Stimulated activated CD8-positive, alpha-beta memory T cell treated with anti-CD3 and anti-CD28 coated beads, Interleukin-12 subunit alpha, Interleukin-12 subunit beta, amount 100 ng/mL, for 4 hours (primary cell): ENCODE data around the gene HK3.
A peak's percentile ranks its signal among the peaks of the same experiment; 100 is the strongest.

Experiments
- DNase-seq: peaks from one replicate; pipeline ENCODE4 v3.0.0-alpha.2; 2020; ENCODE audit warnings: low read depth

HK3 gene

DNA sequence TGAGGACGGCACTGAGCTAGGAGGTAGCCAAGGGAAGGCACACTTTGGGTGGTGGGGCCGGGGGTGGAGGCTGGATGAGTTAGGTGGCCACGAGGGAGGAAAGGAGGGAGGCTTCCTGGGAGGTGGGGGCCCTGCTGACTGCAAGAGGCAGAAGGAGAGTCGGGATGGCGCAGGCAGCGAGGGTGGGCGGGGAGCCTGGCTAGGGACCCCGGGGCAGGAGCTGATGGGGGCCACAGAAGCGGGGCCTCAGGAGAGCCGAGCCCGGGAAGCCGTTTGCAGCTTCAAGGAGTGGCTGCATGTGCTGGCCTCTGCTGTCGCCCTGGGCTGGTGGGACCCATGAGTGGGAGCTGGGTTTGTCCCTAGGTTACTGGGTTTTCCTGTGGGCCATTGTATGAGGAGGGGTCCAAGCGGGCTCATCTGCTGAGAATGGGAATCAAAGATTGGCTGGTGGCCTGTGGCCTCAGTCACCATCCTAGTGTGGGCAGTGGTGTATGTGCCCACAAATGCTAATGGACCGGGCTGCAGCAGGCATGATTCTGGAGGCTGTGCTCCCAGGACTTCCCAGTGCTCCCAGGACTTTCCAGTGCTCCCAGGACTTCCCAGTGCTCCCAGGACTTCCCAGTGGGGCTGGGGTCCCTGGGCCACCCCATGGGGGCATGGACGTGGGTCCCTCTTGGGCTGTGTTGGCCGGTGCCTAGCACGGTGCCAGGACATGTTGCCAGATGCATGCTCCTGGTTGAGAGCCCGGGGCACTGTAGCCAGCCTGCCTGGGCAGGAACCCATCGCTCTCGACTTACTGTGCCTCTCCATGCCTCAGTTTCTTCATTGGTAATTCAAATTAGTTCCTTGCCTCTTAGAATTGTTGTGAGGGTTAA, 48.5 kb downstream of the HK3 start:
- DNase-seq: no peak

DNA sequence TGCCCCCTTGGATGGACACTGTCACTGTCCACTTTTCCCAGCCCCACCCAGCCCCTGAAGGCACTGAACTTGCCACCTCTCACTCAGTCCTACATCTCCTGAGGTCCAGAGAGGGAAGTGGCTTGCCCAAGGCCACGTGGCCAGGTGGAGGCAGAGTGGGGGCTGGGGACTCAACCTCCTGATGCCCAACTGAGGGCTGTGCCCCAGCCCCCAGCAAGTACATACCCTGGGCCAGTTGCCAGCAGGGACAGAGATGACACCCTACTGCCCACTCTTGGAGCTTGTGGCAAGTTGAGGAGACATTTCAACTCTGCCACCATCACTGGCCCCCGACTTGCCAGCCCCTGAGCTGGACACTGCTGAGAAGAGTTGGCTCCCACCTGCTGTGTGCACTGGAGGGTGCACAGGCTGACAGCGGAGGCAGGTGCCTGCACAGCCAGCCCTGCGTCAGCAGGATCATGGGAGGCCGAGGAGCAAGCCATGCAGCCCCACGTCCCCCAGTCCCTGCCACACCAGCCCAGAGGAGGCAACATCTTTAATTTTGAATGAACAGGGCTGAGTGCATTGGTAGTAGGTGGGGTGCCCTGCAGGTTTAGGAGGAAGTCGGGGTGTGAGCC, 49.4 kb downstream of the HK3 start:
- DNase-seq: no peak

DNA sequence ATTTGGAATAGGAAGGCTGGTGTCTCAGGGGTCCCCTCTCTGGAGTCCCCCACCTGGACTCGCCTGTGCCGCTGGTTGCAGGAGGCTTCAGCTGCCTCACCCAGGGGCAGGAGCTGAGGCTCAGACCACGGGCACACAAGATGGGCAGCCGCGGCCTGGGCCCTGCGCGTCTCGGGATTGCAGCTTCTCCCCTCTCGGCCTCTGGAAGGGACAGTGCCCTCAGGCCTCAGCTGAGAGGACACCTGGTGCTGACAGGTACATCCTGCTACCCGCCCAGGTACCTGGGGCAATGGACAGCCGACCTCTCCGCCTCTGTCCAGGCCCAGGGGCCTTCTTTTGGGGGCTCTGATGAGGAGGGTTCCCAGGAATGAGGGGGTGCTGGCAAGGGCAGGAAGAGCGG, 50.5 kb downstream of the HK3 start:
- DNase-seq: no peak

DNA sequence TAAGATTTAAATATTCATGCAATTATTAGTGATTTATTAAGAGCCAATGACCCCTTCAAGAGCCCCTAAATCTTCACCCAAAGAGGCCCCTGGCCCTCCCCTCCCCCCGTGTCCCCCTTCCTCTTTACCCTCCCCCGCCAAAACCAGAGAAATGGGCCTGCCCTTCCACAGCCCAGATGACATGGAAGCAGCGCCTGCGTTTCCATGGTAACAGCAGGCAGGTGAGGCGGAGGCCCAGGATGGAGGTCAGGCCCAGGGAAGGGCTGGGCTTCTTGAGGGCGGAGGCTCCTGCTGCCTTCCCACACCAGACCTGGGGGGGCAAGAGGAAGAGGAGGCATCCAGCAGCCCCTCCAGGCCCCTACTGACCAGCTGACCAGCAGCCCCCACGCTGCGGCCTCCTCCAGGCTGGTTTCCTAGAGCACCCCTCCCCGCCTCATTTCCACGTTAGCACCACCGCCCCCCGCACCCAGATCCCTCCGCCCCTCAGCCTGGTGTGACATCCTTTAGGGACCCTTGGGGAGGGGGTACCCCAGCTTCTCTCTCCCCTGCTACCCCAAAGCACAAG, 51.3 kb downstream of the HK3 start:
- DNase-seq: no peak

DNA sequence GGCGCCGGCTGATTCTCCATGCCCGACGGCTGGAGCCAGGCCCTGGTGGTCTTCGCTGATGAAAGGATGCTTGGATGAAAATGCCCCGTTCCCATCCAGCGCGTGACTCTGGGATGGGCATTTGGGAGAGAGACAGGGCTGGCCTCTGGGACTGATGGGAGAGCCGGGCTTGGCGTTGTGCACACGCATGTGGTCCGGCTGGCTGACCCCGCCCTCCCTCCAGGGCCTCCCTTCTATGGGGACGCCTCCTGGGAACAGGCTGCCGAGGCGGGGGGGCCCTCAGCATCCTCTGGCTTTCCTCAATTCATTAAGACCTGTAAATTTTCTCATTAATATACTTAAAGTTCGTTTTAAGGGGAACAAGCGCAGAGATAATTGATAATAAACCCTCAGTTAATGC, 52.0 kb downstream of the HK3 start:
- DNase-seq: no peak

DNA sequence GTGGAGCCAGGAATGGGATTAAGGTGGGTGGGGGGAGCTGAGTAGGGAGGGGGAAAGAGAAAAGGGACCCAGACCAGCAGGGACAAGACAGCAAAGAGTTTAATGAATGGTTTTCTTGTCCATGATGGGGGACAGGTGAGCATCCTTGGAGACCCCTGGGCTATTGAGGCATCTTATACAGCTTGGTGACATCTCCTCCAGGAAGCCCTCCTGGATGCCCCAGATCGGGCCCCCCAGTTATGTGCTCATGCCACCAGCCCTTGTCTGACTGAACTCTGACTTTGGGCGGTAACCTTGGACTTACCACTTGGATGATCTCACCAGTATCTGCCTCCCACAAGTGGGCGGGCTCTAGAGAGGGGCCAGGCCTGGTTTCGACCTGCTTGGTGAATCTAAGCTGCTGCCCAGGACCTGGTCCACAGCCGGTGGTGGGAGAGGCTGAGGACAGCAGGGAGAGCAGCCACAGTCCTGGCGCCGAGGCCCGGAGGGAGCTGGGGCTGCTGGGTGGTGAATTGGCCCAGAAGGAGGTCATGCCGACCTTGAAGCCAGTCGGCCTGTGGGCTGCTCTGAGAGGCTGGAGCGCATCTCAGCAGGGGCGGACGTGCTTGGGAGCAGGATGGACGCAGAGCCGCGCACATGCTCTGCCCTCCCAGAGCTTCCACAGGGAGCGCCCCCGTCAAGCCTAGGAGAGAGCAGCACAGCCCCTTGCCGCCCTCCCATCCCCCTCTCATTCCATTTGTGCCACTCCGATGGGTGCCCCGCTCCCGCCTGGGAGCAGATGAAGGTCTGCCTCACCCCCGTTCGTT, 52.6 kb downstream of the HK3 start:
- DNase-seq: no peak

DNA sequence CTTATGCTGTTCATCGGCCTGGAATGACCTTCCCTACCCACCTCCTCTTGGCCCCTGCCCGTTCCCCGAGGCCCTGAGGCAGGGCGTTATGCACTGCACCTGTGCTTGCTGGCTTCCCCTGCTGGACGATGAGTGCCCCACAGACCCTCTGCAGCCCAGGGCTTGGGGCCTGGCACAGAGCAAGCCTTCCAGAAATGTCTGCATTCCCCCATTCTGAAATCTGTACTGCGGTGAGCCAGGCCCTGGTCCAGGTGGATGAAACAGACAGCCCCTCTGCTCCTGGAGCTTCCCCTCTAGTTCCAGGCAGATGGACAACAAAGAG, 53.8 kb downstream of the HK3 start:
- DNase-seq: no peak

DNA sequence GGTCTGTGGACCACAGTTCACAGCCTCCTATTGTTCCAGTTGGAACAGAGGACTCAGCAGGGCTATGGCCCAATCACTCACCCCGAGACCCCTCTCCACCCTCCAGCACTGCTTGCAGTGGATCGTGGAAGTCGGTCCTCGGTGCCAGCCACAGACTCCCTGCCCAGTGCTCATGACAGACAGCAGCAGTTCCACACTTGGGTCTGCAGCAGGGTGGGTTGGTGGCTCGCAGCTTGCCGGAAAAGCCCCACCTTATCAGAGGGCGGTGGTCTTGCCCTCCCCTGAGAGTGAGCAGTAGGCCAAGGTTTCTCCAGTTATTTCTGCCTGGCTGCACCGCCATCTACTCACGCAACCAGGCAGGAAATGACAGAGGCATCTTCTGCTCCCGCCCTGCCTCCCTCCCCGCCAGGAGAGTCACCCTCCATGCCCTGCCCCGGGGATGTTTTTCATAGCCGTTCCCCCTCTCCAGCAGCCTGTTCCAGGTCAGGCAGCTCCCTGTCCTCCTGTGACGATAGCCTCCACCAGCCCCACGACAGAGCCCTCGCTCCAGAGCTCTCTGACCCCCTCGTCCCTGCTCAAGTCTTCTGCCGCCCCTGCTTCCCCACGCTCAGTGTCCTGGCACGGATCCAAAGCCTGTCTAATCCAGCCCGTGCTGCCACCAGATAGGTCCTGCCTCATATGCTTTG, 54.3 kb downstream of the HK3 start:
- DNase-seq: no peak

DNA sequence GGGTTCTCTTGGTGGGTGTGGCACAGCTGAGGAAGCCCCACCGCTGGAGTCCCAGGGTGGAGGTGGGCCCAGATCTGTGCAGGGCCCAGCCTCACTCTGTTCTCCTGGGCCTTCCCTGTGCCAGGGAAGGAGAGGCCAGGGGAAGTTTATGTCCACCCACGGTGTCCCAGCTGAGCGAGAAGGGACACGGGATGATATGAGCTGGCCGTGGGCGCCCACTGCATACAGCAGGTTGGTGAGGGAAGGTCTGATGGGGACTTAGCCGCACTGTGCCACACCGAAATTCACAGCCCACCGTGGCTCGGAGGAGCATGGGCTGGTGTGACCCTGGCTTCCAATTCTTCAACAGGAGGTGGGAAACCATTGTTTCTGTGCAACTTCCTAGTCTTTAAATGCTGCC, 54.9 kb downstream of the HK3 start:
- no peak for DNase-seq

DNA sequence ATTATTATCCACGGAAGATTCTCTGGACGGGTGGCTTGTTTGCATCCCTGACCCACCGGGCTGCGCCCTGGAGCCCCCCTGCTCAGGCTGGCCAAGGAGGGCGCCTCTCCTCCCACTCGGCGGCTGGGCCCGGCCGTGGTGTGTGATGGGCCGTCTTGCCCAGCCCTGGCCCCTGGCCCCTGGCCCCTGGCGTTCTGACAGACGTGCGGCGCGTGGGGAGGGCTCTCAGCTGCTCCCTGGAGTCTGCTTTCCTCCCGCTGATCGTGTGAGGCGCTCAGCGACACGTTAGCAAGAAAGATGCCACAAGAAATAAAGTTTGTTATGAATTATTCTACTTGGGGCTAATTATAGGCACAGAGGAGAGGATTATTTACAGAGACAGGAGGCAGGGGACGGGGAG, 55.5 kb downstream of the HK3 start:
- DNase-seq: no peak

DNA sequence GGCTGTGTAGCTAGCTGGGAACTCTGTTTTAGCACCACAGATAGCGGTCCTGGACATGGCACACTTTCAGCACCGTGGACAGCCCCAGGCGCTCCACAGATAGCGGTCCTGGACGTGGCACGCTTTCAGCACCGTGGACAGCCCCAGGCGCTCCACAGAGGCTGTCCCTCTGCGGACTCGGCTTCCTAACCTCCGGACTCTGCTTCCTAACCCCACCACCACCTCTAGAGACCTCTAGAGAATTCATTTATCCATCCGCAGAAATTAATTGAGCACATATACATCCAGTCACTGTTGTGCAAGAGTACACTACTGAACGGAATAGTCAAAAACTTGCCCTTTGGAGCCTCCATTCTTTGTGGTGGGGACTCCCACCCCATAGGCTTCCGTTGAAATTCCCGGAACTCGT, 61.4 kb downstream of the HK3 start:
- peak; percentile 19 for DNase-seq

DNA sequence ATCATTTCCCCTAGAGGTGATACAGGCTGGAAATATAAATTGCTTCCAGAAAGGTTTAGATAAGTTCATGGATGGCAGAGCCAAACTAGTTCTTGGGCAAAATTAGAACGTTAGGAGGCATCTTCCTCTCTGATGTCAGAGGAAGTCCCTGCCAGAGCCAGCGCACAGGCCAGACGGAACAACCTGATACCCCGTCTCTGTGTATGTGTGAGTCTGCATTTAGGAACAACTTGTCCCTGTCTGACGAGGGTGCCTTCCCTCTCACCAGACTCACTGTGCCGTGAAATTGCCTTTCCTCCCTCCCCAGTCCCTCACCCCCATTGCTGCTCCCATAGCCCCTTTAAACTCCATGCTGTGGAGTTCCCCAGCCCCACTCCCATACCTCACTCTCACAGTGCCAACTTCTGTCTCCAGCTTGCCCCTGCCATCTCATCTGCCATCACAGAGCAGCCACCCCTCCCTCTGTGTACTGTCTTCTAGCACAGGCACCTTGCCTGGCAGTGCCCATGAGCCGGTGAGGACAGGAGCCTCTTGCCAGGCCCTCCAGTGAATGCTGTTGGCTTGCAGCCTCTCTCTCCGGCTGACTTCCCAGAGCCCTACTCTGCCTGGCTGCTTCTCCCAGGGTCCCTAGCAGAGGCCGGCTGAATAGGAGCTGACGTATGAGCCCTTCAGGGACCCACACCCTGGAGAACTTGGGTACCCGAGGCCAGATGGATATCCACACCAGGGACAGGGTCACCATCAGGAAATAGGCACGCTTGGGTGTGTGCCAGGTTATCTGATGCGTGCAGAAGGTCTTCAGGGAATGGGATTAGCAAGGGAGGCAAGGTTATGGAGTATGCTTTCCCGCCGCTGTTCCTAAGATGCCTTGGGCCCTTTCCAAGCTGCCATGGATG, 62.1 kb downstream of the HK3 start:
- no peak for DNase-seq

DNA sequence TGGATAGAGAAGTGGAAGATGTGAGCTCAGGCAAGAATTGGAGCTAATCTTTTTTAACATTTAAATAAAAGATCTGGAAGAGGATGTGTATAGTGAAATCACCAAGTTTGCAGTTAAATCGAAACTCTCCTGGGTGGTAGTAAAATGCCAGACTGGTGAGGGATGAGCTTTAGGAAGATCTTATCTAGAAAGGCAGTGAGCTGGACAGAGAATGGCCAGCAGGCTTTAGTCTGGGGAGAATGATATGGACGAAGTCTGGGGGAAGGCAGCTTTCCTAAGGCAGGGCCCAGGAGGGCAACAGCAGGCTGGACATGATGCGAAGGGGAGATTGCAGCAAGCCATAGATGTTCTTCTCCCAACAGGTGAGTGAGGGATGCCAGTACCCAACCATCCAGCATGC, 63.2 kb downstream of the HK3 start:
- DNase-seq: no peak

DNA sequence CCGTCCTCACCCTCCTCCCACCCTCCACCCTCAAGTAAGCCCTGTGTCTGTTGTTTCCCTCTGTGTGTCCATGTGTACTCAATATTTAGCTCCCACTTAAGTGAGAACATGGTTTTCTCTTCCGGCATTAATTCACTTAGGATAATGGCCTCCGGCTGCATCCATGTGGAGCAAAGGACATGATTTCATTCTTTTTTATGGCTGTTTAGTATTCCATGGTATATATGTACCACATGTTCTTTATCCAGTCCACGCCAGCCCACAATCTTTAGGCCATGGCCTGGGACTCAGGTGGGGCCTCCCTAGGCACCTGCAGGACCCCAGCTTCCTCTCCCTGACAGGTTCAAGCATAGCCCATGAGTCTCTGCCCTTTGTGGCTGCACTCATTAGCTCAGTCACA, 65.9 kb downstream of the HK3 start:
- no peak for DNase-seq

DNA sequence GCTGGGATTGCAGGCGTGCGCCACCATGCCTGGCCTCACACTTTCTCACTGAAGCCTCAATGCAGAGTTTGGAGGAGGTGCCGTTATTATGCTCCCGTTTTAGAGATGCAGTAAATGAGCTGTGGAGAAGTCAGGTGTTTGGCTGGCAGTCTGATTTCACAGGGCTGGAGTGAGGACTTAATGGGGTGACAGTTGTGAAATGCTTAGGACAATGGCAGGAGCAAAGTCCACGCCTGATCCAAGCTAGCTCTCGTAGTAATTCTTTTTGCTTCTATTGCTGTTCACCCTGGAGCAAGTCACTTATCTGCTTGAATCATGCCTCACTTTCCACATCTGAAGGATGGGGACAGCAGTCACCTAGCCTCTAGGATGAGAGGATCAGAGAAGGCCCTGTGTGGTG, 67.0 kb downstream of the HK3 start:
- no peak for DNase-seq

DNA sequence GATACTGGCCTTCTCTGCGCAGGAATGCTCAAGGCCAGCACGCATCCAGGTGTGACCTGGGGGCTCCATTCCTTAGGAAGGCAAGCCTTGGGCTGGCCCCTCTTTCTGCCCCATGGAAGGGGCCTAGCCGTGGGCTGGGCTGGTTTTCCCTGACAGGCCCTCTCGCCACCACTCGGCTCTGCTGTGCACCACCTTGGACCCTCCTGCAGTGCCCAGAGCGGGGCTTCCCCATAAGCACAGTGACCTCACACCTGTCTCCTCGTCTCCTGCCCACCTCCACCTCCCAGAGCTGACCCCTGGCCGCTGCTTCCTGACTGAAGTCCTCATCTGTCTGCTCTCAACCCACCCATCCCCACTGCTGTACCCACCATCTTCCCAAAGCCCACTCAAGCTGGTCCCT, 67.7 kb downstream of the HK3 start:
- no peak for DNase-seq

DNA sequence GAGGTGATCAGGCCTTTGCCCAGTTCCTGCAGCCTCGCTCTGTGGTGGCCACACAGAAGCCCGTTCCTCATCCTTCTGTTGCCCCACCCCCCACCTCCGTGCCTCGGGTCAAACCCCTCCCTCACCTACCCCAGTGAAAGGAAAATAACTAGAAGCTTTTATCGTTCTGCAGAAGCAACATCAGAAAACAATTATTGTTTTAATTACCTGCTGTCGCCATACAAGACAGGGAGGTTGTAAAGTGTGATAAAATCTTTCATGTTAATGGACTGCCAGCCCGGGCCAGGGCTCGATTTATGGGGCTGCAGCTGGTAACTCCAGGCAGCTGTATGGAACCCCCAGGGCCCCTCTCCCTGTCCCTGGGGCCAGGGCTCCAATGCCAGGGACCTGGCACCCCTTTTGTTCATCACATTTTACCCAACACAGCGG, 68.1 kb downstream of the HK3 start:
- no peak for DNase-seq
